Activated T-cell treated with anti-CD3 and anti-CD28 coated beads for 4 hours (primary cell): Measurements from ENCODE around the gene TBXA2R.

Experiments
- DNase-seq: peaks from one replicate; pipeline ENCODE4 v3.0.0-alpha.2; 2020

TBXA2R gene

DNA sequence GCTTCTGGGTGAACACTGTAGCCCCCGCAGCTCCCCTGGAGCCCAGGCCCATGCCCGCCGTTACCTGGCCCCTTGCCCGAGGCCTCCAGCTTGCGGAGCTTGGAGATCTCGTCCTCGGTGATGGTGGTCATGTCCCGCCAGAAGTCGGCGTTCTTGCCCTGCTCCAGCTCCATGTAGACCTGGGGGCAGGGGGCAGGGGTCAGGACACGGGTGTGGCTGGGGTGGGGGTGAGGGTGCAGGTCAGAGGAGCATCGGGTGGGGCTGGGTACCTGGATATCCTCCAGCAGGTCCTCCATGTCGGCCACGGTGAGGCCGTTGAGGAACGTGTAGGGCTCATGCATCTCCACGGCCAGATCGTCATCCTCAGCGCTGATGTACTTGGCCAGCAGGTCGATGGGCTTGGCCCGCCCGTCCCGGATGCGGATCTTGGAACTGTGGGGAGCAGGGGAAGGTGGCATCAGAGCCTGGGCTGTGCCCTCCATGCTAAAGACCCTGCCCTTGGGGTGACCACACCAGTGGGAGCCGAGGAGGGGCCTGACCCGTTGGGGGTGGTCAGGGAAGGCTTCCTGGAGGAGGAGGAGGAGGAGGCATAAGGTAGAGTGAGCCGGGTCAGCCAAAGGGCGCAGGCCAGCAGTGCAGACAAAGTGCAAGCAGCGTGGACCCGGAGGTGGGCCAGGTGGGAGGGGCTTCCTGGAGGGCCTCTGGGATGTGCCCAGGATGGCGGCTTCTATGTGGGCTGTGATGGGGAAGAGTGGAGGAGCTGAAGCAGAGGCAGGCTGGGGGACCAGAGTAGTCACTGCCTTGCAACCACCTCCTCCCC is 12.3 kb upstream of the TBXA2R start:
- no peak for DNase-seq

DNA sequence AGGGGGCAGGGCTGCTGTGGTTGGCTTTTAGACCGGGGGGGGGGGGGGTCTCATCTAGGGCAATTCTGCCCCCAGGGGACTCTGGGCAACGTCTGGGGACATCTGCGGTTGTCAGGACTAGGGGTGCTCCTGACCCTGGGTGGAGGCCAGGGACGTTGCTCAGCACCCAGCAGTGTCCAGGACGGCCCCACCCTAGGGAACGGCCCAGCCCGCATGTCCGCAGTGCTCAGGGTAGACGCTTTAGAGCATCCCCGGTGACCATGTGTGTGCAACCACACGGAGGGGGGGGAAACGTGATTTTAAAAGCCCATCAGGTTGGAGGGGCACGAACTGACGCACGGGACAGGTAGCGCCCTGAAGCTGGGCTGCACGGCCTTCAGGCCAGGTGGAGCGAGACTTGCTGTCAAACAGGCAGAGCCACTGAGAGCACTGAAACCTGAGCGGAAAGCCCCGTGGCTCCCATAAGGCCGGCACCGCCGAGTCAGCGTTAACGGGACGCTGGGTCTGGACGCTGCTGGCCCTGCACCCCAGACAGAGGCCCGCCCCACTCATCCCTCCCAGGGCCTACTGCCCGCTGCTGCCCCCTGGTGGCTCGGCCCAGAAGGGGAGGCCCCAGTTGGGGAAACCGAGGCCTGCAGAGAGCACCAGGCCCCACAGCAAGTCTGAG is 11.6 kb upstream of the TBXA2R start:
- peak; percentile 38 for DNase-seq

DNA sequence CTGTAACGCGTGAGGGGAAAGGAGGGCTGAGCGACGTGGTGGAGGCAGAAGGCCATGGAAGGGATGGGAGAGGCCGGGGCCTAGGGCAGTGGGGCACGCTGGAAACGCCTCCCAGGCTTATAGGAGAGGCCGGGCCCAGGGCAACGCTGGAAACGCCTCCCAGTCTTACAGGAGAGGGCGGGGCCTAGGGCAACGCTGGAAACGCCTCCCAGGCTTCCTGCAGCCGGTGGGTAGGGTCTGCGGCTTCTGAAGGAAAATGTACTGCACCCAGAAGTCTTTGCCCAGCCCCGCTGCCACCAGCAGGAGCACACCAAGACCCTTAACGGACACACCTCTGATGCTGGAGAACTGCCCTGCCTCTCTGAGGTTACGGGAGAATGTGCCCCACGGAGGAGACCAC is 10.8 kb upstream of the TBXA2R start:
- DNase-seq: no peak

DNA sequence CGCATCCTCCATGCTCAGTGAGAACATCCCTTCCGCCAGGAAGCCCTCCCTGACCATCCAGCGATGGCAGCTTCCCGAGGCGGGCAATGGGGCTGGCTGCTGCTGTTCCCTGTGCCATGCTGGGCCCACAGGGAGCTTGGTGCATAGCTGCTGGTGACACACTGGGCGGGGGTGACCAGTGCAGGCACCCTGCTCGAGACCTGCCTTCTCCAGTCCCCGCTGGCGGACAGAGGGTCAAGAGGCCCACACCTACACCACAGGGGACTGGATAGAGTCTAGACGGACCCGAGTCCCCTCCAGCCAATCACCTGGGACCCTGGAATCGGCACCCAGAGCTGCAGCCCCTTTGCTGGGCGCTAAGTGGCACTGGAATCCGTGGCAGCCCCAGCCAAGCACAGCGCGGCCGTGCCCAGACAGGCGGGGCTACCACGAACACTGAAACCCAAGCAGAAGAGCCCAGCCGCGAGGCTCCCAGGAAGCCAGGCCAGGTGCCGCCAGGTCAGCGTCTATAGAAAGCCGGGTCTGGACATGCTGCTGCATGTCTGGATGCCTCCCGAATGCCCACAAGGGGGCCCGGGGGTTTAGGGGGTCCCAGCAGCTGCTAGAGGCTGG is 9.0 kb upstream of the TBXA2R start:
- DNase-seq: no peak

DNA sequence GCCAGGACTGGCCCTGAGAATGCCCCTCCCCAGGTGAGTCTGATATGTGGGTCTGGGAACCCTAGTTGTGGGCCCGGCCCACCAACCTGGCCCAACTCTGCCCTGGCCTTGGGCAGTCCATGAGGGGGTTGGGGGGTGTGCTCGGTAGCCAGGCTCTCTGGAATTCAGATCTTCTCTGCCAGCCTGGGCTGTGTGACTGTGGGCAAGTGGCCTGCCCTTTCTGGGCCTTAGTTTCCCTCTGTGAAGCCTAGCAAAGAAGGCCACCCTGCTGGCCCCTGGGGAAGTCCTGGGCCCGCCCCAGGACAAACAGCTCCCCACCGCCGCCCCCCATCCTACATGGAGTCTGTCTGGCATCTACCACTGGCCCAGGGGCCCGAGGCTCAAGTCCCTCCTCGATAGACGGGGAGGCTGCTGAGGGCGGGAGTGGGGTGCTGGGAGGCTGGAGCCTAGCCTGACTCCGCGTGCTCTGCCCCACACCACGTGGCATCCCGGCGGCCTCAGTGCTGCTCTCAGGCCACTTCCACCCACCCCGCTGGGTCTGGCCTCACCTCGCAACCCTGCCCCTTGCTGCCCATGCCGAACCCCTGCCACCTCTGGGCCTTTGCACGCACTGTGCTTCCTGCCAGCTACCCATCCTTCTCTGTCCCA is 8.3 kb upstream of the TBXA2R start:
- no peak for DNase-seq

DNA sequence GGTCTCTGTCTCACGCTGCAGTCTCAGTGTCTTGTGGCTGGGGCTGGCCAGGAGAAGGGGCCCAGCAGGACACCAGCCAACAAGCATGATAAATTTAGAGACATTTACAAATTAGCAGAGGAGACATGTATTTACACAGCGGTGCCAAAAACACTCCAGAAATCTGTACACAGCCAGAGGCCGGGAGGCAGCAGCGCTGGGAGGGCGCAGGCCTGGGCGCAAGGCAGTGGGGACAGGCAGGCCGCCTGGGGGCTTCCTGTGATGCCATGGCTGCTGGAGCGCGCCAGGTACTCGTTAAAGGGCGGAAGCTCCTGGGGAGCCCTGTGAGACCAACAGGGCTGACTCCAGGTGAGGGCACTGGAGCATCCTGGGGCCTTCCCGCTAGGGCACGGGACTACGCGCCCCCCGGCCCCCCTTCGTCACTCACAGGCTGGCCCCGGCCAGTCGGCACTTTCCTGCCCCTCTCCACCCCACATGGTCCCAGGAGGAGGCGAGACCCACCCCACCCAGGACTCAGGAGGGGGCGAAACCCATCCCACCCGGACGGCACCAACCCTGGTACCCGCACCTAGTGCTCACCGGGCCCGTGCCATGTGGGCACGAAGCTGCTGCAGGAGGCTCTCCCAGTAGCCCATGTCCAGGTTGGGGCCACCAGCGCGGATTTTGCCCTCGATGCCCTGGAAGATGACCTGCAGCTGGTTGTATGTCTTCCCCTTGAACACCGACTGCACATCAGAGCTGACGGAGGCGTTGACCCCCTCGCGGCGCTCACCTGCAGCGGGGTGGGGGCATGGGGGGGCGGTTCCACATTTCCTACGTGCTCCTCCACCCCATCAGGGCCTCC is 7.4 kb upstream of the TBXA2R start:
- DNase-seq: no peak

DNA sequence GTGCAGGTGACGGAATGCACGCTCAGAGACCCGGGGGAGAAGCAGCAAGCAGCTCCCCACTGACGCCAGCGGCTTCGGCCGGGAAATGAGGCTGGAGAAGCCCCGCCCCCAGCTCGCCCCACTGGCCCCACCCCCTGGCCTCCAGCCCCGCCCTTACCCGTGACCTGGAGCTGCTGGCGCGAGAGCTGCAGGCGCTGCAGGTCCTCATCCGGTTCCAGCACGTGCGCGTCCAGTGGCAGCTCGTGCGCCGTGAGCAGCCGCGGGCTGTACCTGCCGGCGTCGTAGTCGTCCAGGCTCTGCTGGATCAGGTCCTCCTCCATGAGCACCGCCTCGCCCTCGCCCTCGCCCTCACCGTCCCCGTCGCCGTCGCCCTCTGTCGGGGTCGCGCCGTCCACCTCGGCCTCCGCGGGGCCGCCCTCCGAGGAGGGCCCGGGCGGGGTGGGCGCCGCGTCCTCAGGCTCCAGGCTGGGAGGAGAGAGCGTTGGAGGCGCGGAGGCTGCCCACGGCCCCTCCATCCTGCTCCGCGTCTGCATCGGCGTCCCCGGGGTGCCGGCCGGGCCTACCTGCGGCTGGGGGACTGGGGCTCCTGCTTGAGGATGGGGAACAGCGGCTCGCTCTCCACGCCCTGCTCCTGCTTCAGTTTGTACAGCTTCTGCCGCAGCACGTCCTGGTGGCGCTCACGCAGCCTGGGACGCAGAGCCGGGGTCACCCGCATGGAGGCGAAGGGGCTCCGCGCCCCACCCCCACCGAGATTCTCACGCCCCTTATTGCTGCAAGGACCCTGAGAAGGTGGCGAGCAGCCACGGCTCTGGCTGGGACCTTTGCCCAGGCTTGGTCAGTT is 6.4 kb upstream of the TBXA2R start:
- DNase-seq: no peak

DNA sequence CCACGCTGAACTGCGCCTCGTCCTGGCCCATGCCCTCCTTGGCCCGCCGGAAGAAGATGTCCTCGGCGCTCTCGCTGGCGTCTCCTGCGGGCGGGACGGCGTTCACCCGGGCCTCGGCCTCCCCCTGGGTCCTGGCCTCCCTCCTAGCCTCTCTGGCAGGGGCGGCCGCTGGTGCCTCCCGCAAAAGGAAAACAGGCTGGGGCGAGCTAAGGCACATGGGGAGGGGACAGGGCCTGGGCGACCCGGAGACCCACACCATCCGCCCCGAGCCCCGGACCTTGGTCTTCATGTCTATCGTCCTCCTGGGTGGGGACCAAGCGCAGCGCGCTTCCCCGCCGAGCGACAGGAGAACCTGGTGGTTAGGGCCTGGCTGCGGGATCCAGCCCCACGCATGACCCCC is 5.7 kb upstream of the TBXA2R start:
- DNase-seq: no peak

DNA sequence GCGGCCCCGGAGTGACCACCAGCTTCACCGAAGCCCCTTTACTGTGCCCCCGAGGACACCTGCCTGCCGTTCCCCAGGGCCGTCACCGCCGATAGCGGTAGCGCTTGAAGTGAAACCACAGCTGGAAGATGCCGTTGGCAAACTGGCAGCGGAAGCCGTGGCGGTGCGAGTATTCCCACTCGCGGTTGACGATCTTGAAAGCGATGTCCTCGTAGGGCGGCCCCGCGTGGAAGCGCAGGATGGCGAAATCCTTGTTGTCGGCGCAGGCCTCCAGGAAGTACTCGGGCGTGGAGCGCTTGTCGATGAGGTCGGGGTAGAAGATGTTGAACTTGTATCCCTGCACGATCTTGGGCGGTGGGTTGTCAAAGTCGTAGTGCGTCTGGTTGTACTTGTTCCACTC is 5.2 kb upstream of the TBXA2R start:
- no peak for DNase-seq

DNA sequence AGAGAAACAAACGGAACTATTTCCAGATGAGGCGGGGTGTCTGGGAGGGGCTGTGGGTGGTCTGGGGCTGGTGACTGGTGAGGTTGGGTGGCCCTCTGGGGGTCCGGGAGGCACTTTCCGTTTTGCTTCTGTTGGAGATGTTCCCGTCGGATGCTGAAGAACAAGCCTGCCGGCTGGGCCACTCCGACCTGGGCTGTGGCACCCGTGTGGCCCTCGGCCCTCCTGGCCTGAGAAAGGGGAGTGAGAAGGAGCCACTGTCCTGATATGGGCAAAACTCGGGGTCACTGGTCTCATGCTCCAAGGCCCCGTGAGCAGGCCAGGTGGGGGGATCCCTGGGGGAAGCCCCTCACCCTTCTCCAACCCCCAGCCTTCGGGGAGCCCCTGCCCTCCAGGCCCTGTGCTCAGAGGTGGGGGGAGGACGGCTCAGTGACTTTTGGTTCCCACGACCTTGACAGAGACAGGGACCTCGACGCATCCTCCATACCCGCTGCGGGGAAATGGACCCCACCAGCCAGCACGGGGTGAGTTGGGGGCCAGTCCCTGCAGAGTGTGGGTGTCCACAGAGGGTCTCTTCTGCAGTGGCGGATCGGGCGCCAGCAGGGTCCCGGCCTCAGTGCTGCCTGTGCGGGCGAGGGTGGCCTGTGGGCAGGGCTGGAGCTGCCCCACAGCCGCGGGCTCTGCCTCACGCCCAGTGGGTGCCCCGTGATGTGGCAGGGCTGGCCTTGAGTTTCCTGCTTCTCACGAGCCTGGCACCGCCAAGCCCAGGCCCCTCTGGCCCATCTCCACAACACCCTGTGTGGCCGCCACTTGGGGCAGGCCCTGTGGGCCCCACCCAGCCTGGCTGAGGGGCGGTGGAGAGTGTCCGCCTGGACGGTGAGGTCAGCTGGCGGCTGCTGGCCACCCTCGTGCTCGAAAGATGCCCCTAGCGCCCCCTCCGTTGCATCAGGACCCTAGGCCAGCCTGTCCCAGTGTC is 4.4 kb upstream of the TBXA2R start:
- DNase-seq: no peak

DNA sequence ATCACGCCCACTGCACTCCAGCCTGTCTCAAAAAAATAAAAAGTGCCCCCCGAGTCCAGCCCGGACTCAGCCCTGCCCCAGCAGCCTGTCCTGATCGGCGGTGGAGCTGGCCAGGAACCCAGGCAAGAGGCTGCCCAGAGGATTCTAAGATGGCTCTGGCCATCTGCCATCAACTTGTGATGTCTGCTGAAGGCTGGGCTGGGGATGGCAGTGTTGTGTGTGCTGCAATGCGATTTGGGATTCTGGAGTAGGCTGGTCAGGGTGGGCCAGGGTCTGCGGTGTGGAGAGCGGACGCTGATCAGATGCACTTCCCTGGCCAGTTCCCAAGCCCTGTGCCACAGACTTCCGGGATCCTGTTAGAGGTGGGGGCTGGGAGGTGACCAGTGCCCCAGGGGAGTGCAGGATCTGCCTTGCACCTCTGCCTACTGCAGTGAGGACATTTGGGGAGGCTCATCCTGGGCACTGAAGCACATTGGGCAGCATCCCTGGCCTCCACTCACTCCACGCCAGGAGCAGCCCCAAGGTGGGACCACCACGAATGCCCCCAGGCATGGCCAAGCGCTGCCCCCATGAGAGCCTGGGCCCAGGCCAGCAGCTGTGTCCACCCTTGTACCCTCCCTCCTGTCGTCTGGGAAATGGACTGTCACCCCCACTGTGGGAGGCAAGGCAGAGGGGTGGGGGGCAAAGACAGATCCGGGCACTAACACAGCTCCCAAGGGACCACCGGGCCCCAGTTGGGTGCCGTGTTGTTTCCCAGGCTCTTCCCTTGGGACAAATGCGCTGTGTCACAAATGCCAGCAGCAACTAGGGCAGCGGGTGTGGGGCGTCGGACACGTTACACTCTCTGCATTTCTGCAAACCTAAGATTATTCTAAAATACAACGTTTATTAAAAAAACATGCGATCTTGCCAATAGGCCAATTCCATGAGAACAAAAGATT is 3.4 kb upstream of the TBXA2R start:
- DNase-seq: no peak

DNA sequence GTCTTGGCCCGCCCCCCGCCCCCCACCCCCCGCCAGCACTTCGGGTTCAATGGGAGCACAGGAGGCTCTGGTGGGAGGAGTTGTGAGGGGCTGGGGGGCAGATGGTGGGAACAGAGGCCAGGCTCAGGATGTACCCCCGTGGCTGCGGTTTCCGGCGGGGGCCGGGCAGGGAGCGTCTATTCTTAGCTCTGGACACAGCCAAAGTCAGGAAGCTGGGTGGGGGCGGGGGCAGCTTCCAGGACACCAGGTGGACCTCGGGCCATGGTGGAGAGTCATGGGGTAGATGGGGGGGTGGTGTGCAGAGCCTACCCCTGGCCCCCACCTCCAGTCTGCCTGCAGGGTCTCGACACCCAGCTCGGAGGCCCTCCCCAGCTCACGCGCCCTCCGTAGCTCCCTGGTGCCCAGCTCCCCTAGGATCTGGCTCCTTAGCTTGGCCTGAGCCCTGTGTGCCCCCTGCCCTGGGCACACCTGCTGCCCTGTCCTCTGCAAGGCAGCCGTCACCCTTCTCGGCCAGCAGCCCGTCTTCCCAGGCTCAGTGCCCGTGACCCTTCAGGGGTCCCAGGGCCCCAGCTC is 2.2 kb upstream of the TBXA2R start:
- no peak for DNase-seq

DNA sequence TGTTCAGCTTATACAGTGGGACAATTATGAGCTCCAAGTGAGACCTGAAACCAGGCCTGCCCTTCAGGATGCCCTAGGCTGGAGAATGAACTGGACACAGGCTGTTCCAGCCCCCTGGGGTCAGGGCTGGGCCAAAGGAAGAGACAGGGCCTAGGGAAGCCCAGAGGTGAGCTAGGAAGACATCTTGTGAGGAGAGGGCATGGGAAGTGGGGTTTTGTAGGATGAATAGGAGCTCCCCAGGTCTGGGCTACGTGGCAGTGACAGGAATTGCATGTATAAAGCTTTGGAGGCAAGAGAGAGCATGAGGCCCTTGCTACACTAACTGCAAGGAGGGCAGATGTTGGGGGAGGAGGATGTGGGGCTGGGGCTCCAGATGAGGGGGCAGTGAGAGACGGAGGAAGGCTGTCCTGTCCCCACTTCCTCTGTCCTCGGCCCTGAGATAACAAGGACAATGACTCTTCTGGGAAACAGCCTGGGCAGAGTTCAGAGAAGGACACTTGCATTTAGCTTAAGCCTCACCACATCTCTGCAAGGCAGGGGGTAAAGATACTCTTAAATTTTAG is 1.5 kb upstream of the TBXA2R start:
- no peak for DNase-seq

DNA sequence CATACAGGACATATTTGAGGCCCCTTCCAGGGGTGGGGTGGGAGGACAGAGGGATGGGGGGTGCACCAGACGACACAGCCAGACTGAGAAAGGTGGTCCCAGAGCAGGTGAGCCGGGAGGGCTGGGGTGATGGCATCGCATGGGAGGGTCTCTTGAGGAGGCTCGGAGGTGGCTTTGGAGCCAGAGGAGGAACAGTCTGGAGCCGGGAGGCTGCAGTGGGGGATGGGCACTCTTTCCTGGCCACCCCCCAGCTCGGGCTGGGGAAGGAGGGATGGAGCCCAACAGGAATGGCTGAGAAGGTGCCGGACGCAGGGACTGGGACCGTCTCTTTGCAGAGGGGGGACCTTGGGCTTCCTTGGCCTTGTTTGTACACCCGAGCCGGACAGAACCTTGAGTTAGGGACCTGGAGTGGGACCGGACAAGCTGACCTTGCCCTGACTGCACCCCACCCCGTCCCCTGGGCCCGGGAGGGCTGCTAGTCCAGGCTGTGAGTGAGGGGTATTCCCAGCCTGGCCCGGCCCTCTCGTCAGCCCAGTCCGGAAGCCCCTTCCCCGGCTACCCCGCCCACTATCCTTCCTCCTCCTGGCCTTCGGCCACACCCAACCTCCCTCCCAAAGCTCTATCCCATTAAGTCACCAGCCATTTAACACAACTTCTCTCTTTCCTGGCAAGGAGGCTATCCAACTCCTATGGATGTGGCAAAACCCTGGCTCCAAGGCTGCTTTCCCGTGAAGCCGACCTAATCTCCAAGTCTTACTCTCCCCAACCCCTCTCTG is 816 bp upstream of the TBXA2R start:
- no peak for DNase-seq

DNA sequence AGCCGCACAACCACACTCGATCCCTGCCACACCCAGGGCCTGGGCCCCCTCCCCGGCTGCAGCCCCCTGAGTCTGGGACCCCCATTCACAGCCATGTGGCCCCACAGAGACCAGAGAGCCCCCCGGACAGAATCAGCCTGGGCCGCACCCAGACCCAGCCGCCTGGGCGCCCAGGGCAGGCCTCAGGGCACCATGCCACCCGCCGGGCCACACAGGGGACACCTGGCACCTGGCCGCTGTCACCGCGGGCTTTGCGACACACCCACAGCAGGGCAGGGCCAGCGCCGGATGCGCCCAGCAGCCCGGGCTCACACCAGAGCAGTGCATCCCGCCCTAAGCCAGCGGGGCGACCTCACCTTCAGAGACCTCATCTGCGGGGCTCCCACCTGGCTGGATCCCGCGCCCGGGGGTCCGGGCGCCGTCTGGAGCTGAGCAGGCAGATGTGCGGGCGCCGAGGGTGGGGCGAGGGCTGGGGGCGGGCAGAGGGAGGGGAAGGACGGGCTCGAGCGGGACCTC is 443 bp downstream of the TBXA2R start:
- no peak for DNase-seq

DNA sequence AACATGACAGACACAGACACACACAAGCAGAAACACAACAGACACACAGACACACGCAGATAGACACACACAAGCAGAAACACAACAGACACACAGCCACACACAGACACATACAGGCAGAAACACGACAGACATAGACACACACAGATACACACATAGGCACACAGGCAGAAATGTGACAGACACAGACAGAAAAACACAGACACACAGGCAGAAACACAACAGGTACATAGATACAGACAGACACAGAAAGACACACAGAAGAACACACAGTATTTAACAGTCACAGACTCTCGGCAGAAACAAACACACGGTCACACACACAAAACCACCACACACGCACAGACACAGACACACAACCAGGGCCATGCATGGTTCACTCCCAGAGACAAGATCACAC is 905 bp downstream of the TBXA2R start:
- no peak for DNase-seq

DNA sequence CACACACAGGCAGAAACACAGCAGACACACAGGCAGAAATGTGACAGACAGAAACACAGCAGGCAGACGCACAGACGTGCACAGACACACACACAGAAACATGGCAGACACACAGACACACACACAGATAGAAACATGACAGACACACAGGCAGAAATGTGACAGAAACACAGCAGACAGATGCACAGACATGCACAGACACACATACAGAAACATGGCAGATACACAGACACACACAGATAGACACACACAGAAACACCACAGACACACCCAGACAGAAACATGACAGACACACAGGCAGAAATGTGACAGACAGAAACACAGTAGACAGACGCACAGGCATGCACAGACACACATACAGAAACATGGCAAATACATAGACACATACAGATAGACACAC is 1.3 kb downstream of the TBXA2R start:
- no peak for DNase-seq

DNA sequence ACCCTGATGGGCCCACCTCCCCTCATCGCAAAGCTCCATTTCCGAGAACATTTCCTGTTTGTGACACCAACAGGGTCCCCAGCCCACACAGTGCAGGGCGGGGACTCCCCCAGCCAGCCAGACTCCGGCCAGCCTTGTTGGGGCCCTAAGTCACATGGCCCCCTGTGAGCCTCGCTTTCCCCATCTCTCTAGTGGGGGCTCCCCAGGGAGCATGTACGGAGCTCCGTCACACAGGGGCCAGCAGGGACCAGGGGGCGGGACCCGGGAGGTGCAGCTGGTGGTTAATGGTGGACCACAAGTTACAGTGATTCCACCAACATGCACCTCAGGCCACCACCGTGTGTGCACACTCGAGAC is 1.7 kb downstream of the TBXA2R start:
- no peak for DNase-seq
